Measurements from ENCODE around the gene MRPL14.
"Not testable (repeated sequence)": the region's sequence is repeated elsewhere in the genome, so short reads cannot be mapped to it uniquely, and the experiment has no call there.

Gene MRPL14

GRCh38 chr6:44150317-44150917, 23.2 kb upstream of the MRPL14 start:
- Histone ChIP-seq H3K27ac (ENCODE audit: low read depth, low read length) (no peak overlapping the region), H3K9ac (ENCODE audit: low read depth in 1 of 2, low read length in 2 of 2) (no peak overlapping the region), H3K4me1 (ENCODE audit: control insufficient read depth in 1 of 2, insufficient read depth in 2 of 2, low read length in 2 of 2) (peaks cover 0 to 5% of the 10 kb centered on the region in 2 donors), H3K9me3 (ENCODE audit: control insufficient read depth in 1 of 2, low read length in 2 of 2) (no peaks in the 10 kb centered on the region), H3K27me3 (ENCODE audit: control insufficient read depth in 1 of 2, insufficient read depth in 2 of 2, low read length in 2 of 2) (no peaks in the 10 kb centered on the region), H3K36me3 (ENCODE audit: control insufficient read depth in 1 of 2, insufficient read depth in 2 of 2, low read length in 2 of 2) (peaks cover 27 to 46% of the 10 kb centered on the region in 2 donors), H3K4me3 (ENCODE audit: low read depth in 1 of 2, low read length in 2 of 2) (no peak overlapping the region)

GRCh38 chr6:44149369-44150012, 22.2 kb upstream of the MRPL14 start:
- H3K9ac ChIP-seq (ENCODE audit: low read depth in 1 of 2, low read length in 2 of 2) = no peak overlapping the region
- H3K27ac ChIP-seq (ENCODE audit: low read depth, low read length) = no peak overlapping the region
- no peaks in the 10 kb centered on the region for H3K9me3 ChIP-seq (ENCODE audit: control insufficient read depth in 1 of 2, low read length in 2 of 2)
- peaks cover 0 to 5% of the 10 kb centered on the region in 2 donors for H3K4me1 ChIP-seq (ENCODE audit: control insufficient read depth in 1 of 2, insufficient read depth in 2 of 2, low read length in 2 of 2)
- no peak overlapping the region for H3K4me3 ChIP-seq (ENCODE audit: low read depth in 1 of 2, low read length in 2 of 2)
- H3K27me3 ChIP-seq (ENCODE audit: control insufficient read depth in 1 of 2, insufficient read depth in 2 of 2, low read length in 2 of 2) = no peaks in the 10 kb centered on the region
- peaks cover 27 to 46% of the 10 kb centered on the region in 2 donors for H3K36me3 ChIP-seq (ENCODE audit: control insufficient read depth in 1 of 2, insufficient read depth in 2 of 2, low read length in 2 of 2)

- Histone ChIP-seq H3K4me3 (ENCODE audit: low read depth in 1 of 2, low read length in 2 of 2) (no peak overlapping the region), H3K27ac (ENCODE audit: low read depth, low read length) (no peak overlapping the region), H3K27me3 (ENCODE audit: control insufficient read depth in 1 of 2, insufficient read depth in 2 of 2, low read length in 2 of 2) (no peaks in the 10 kb centered on the region), H3K9me3 (ENCODE audit: control insufficient read depth in 1 of 2, low read length in 2 of 2) (no peaks in the 10 kb centered on the region), H3K36me3 (ENCODE audit: control insufficient read depth in 1 of 2, insufficient read depth in 2 of 2, low read length in 2 of 2) (peaks cover 37 to 50% of the 10 kb centered on the region in 2 donors), H3K9ac (ENCODE audit: low read depth in 1 of 2, low read length in 2 of 2) (no peak overlapping the region), H3K4me1 (ENCODE audit: control insufficient read depth in 1 of 2, insufficient read depth in 2 of 2, low read length in 2 of 2) (peaks cover 0 to 5% of the 10 kb centered on the region in 2 donors)
Observed at GRCh38 chr6:44148306-44148705, 21.1 kb upstream of the MRPL14 start.

GRCh38 chr6:44147256-44147655, 20.0 kb upstream of the MRPL14 start:
- Histone ChIP-seq H3K27me3 (ENCODE audit: control insufficient read depth in 1 of 2, insufficient read depth in 2 of 2, low read length in 2 of 2) (no peaks in the 10 kb centered on the region), H3K9me3 (ENCODE audit: control insufficient read depth in 1 of 2, low read length in 2 of 2) (no peaks in the 10 kb centered on the region), H3K9ac (ENCODE audit: low read depth in 1 of 2, low read length in 2 of 2) (no peak overlapping the region), H3K4me3 (ENCODE audit: low read depth in 1 of 2, low read length in 2 of 2) (no peak overlapping the region), H3K36me3 (ENCODE audit: control insufficient read depth in 1 of 2, insufficient read depth in 2 of 2, low read length in 2 of 2) (peaks cover 38 to 44% of the 10 kb centered on the region in 2 donors), H3K27ac (ENCODE audit: low read depth, low read length) (no peak overlapping the region), H3K4me1 (ENCODE audit: control insufficient read depth in 1 of 2, insufficient read depth in 2 of 2, low read length in 2 of 2) (peaks cover 0 to 5% of the 10 kb centered on the region in 2 donors)

- H3K36me3 ChIP-seq (ENCODE audit: control insufficient read depth in 1 of 2, insufficient read depth in 2 of 2, low read length in 2 of 2) = peaks cover 38 to 46% of the 10 kb centered on the region in 2 donors
- H3K9ac ChIP-seq (ENCODE audit: low read depth in 1 of 2, low read length in 2 of 2) = no peak overlapping the region
Observed at GRCh38 chr6:44146685-44147084, 19.4 kb upstream of the MRPL14 start.

GRCh38 chr6:44145839-44146238, 18.6 kb upstream of the MRPL14 start:
- Histone ChIP-seq H3K9ac (ENCODE audit: low read depth in 1 of 2, low read length in 2 of 2) (no peak overlapping the region), H3K27me3 (ENCODE audit: control insufficient read depth in 1 of 2, insufficient read depth in 2 of 2, low read length in 2 of 2) (no peaks in the 10 kb centered on the region), H3K9me3 (ENCODE audit: control insufficient read depth in 1 of 2, low read length in 2 of 2) (no peaks in the 10 kb centered on the region), H3K36me3 (ENCODE audit: control insufficient read depth in 1 of 2, insufficient read depth in 2 of 2, low read length in 2 of 2) (peaks cover 42 to 53% of the 10 kb centered on the region in 2 donors), H3K4me3 (ENCODE audit: low read depth in 1 of 2, low read length in 2 of 2) (no peak overlapping the region), H3K4me1 (ENCODE audit: control insufficient read depth in 1 of 2, insufficient read depth in 2 of 2, low read length in 2 of 2) (no peaks in the 10 kb centered on the region), H3K27ac (ENCODE audit: low read depth, low read length) (no peak overlapping the region)

More at GRCh38 chr6:44146685-44147084, 19.4 kb upstream of the MRPL14 start:
- Histone ChIP-seq H3K27ac (ENCODE audit: low read depth, low read length) (no peak overlapping the region), H3K9me3 (ENCODE audit: control insufficient read depth in 1 of 2, low read length in 2 of 2) (no peaks in the 10 kb centered on the region), H3K27me3 (ENCODE audit: control insufficient read depth in 1 of 2, insufficient read depth in 2 of 2, low read length in 2 of 2) (no peaks in the 10 kb centered on the region), H3K4me1 (ENCODE audit: control insufficient read depth in 1 of 2, insufficient read depth in 2 of 2, low read length in 2 of 2) (peaks cover 0 to 2% of the 10 kb centered on the region in 2 donors), H3K4me3 (ENCODE audit: low read depth in 1 of 2, low read length in 2 of 2) (no peak overlapping the region)

GRCh38 chr6:44144536-44144935, 17.3 kb upstream of the MRPL14 start:
- peaks cover 50 to 59% of the 10 kb centered on the region in 2 donors for H3K36me3 ChIP-seq (ENCODE audit: control insufficient read depth in 1 of 2, insufficient read depth in 2 of 2, low read length in 2 of 2)

GRCh38 chr6:44143731-44144130, 16.5 kb upstream of the MRPL14 start:
- no peaks in the 10 kb centered on the region for H3K4me1 ChIP-seq (ENCODE audit: control insufficient read depth in 1 of 2, insufficient read depth in 2 of 2, low read length in 2 of 2)
- no peak overlapping the region for H3K4me3 ChIP-seq (ENCODE audit: low read depth in 1 of 2, low read length in 2 of 2)
- H3K9me3 ChIP-seq (ENCODE audit: control insufficient read depth in 1 of 2, low read length in 2 of 2) = no peaks in the 10 kb centered on the region
- H3K36me3 ChIP-seq (ENCODE audit: control insufficient read depth in 1 of 2, insufficient read depth in 2 of 2, low read length in 2 of 2) = peaks cover 46 to 58% of the 10 kb centered on the region in 2 donors
- no peak overlapping the region for H3K9ac ChIP-seq (ENCODE audit: low read depth in 1 of 2, low read length in 2 of 2)
- H3K27ac ChIP-seq (ENCODE audit: low read depth, low read length) = no peak overlapping the region
- H3K27me3 ChIP-seq (ENCODE audit: control insufficient read depth in 1 of 2, insufficient read depth in 2 of 2, low read length in 2 of 2) = no peaks in the 10 kb centered on the region

More at GRCh38 chr6:44144536-44144935, 17.3 kb upstream of the MRPL14 start:
- not testable (repeated sequence) for H3K27me3 ChIP-seq (ENCODE audit: control insufficient read depth in 1 of 2, insufficient read depth in 2 of 2, low read length in 2 of 2); H3K4me1 ChIP-seq (ENCODE audit: control insufficient read depth in 1 of 2, insufficient read depth in 2 of 2, low read length in 2 of 2); H3K9me3 ChIP-seq (ENCODE audit: control insufficient read depth in 1 of 2, low read length in 2 of 2); H3K9ac ChIP-seq (ENCODE audit: low read depth in 1 of 2, low read length in 2 of 2); H3K4me3 ChIP-seq (ENCODE audit: low read depth in 1 of 2, low read length in 2 of 2); H3K27ac ChIP-seq (ENCODE audit: low read depth, low read length)

- H3K9me3 ChIP-seq (ENCODE audit: control insufficient read depth in 1 of 2, low read length in 2 of 2) = no peaks in the 10 kb centered on the region
- H3K27me3 ChIP-seq (ENCODE audit: control insufficient read depth in 1 of 2, insufficient read depth in 2 of 2, low read length in 2 of 2) = no peaks in the 10 kb centered on the region
- peaks cover 39 to 50% of the 10 kb centered on the region in 2 donors for H3K36me3 ChIP-seq (ENCODE audit: control insufficient read depth in 1 of 2, insufficient read depth in 2 of 2, low read length in 2 of 2)
Observed at GRCh38 chr6:44142835-44143234, 15.6 kb upstream of the MRPL14 start.

GRCh38 chr6:44139351-44139743, 12.1 kb upstream of the MRPL14 start:
- no peak overlapping the region for H3K4me3 ChIP-seq (ENCODE audit: low read depth in 1 of 2, low read length in 2 of 2)
- no peak overlapping the region for H3K27ac ChIP-seq (ENCODE audit: low read depth, low read length)
- no peak overlapping the region for H3K9ac ChIP-seq (ENCODE audit: low read depth in 1 of 2, low read length in 2 of 2)
- no peaks in the 10 kb centered on the region for H3K9me3 ChIP-seq (ENCODE audit: control insufficient read depth in 1 of 2, low read length in 2 of 2)
- H3K36me3 ChIP-seq (ENCODE audit: control insufficient read depth in 1 of 2, insufficient read depth in 2 of 2, low read length in 2 of 2) = peaks cover 45 to 51% of the 10 kb centered on the region in 2 donors
- no peaks in the 10 kb centered on the region for H3K27me3 ChIP-seq (ENCODE audit: control insufficient read depth in 1 of 2, insufficient read depth in 2 of 2, low read length in 2 of 2)
- H3K4me1 ChIP-seq (ENCODE audit: control insufficient read depth in 1 of 2, insufficient read depth in 2 of 2, low read length in 2 of 2) = no peaks in the 10 kb centered on the region

More at GRCh38 chr6:44142835-44143234, 15.6 kb upstream of the MRPL14 start:
- Histone ChIP-seq H3K4me1 (ENCODE audit: control insufficient read depth in 1 of 2, insufficient read depth in 2 of 2, low read length in 2 of 2) (no peaks in the 10 kb centered on the region), H3K27ac (ENCODE audit: low read depth, low read length) (no peak overlapping the region), H3K9ac (ENCODE audit: low read depth in 1 of 2, low read length in 2 of 2) (no peak overlapping the region), H3K4me3 (ENCODE audit: low read depth in 1 of 2, low read length in 2 of 2) (no peak overlapping the region)
